PC-9 (cell line): ENCODE data around the gene KCTD20. TPM values are rescaled to one million over a fixed set of nuclear protein-coding genes. Genes with fewer than 3 reads are reported as not detected.

Experiments
- BruUV-seq: library from RNA; stranded (reverse); fragments of 400-500 nt; replicated peaks from 2 replicates; lab custom pipeline; 2021; lab: Mats Ljungman, UMichigan
- CTCF ChIA-PET: fragments of 300-600 bp; sonication (Branson Sonifier 250); formaldehyde crosslinking; loops from one replicate; lab custom pipeline; 2022; ENCODE audit warnings: antibody characterized with exemption; lab: Charles Lee
- POLR2A ChIA-PET: fragments of 300-600 bp; sonication (Branson Sonifier 250); formaldehyde crosslinking; loops from one replicate; lab custom pipeline; 2022; ENCODE audit warnings: antibody characterized with exemption; ENCODE audit not compliant: unreplicated experiment; lab: Charles Lee
- DNase-seq, 2 experiments: peaks; one replicate each; pipeline versions ENCODE4 v3.0.0 to v3.0.0-alpha.2; 2015 to 2022; ENCODE audit warnings: mixed read lengths in 1 of 2
- H2AFZ ChIP-seq: fragments of 200-600 bp; sonication (generic); 2 replicates; pipeline ENCODE4 v1.8.1; 2017; ENCODE audit warnings: antibody characterized with exemption
- H3F3A ChIP-seq: fragments of 200-600 bp; sonication (generic); 2 replicates; pipeline ENCODE4 v1.8.1; 2017; ENCODE audit warnings: antibody characterized with exemption, mild to moderate bottlenecking, low read depth; ENCODE audit not compliant: insufficient read depth
- H3K27ac ChIP-seq: fragments of 200-600 bp; sonication (generic); 2 replicates; pipeline ENCODE4 v1.6.1; 2016; ENCODE audit warnings: mixed run types
- H3K27me3 ChIP-seq: fragments of 200-600 bp; sonication (generic); 2 replicates; pipeline ENCODE4 v1.6.1; 2016; ENCODE audit warnings: low read depth, mixed run types; ENCODE audit not compliant: insufficient read depth
- H3K36me3 ChIP-seq: fragments of 200-600 bp; sonication (generic); 2 replicates; pipeline ENCODE4 v1.6.1; 2016; ENCODE audit warnings: low read depth, mixed run types
- H3K4me1 ChIP-seq: fragments of 200-600 bp; sonication (generic); replicated peaks from 2 replicates; pipeline ENCODE4 v1.6.1; 2016; ENCODE audit warnings: mixed run types; ENCODE audit not compliant: insufficient read depth
- H3K4me2 ChIP-seq: fragments of 200-600 bp; sonication (generic); 2 replicates; pipeline ENCODE4 v1.6.1; 2017; ENCODE audit warnings: mixed run types
- H3K4me3 ChIP-seq: fragments of 200-600 bp; sonication (generic); 2 replicates; pipeline ENCODE4 v1.6.1; 2016; ENCODE audit warnings: mixed run types
- H3K79me2 ChIP-seq: fragments of 200-600 bp; sonication (generic); 2 replicates; pipeline ENCODE4 v1.6.1; 2017; ENCODE audit warnings: low read depth, mixed run types
- H3K9me2 ChIP-seq: fragments of 200-600 bp; sonication (generic); 2 replicates; pipeline ENCODE4 v1.8.1; 2017; ENCODE audit warnings: mild to moderate bottlenecking; ENCODE audit not compliant: insufficient read depth
- H3K9me3 ChIP-seq: fragments of 200-600 bp; sonication (generic); 2 replicates; pipeline ENCODE4 v1.8.1; 2016; ENCODE audit warnings: low read depth; ENCODE audit not compliant: insufficient read depth
- H4K20me1 ChIP-seq: fragments of 200-600 bp; sonication (generic); 2 replicates; pipeline ENCODE4 v1.8.1; 2017; ENCODE audit not compliant: insufficient read depth
- CTCF ChIP-seq: fragments of 200-600 bp; sonication (generic); conservative IDR thresholded peaks from 2 replicates; pipeline ENCODE4 v1.6.1; 2017; ENCODE audit warnings: mixed run types, antibody characterized with exemption, mild to moderate bottlenecking, moderate library complexity
- EZH2 ChIP-seq: fragments of 200-600 bp; sonication (generic); IDR thresholded peaks from 2 replicates; pipeline ENCODE4 v1.8.0; 2017; ENCODE audit warnings: antibody characterized with exemption, low read depth
- intact Hi-C: fragments of 100-400 bp; cut with micrococcal nuclease; formaldehyde crosslinking; loops from one replicate; pipeline ENCODE4 v1.10.0; 2022; ENCODE audit not compliant: unreplicated experiment
- total RNA-seq: library from RNA; stranded (reverse); gene quantifications from 2 replicates; pipeline ENCODE4 v1.2.3, GENCODE V29; 2021

KCTD20 gene
- total RNA-seq, 1 experiment from 2014 or later = 42.5 TPM

- Histone ChIP-seq H3F3A (peaks cover 20% of the 10 kb centered on the region; the same call in 1 of the 2 replicates), H3K36me3 (peaks cover 23% of the 10 kb centered on the region), H3K9me3 (no peaks in the 10 kb centered on the region), H3K27me3 (no peaks in the 10 kb centered on the region), H3K27ac (peak overlapping the region; percentile 14; the same call in 1 of the 2 replicates), H3K4me1 (peaks cover 16% of the 10 kb centered on the region), H3K4me3 (no peak overlapping the region), H3K79me2 (peaks cover 5% of the 10 kb centered on the region; the same call in 1 of the 2 replicates), H3K9me2 (no peaks in the 10 kb centered on the region), H2AFZ (no peak overlapping the region), H3K4me2 (peak overlapping the region; percentile 4; the same call in 1 of the 2 replicates), H4K20me1 (peaks cover 7% of the 10 kb centered on the region; the same call in 1 of the 2 replicates)
- POLR2A ChIA-PET = no interaction called here
- CTCF ChIA-PET = interaction anchor here (0.6 kb wide), 2 partner anchors 89 to 719 kb away, joined by 3 to 7 read pairs; no protein-coding TSS in a partner anchor
- intact Hi-C loops = loop anchor here (5.0 kb wide), 1 partner anchor 66 kb away; the partner anchor contains the start of gene SRSF3
- TF ChIP-seq EZH2 = no peak
- no peak for TF ChIP-seq CTCF
- DNase-seq = peak in 1 of 2 experiments; percentile 70
- no TSS peak for BruUV-seq
These were observed 83.3 kb downstream of the KCTD20 start for GRCh38 chr6:36526066-36526465.

GRCh38 chr6:36533321-36533720 is 90.5 kb downstream of the KCTD20 start:
- intact Hi-C loops = no loop called here
- no peak for DNase-seq
- H2AFZ ChIP-seq = no peak overlapping the region
- H3K4me3 ChIP-seq = no peak overlapping the region
- H3K79me2 ChIP-seq = peaks cover 37% of the 10 kb centered on the region
- BruUV-seq = no TSS peak
- POLR2A ChIA-PET = no interaction called here
- TF ChIP-seq CTCF (no peak), EZH2 (no peak)
- H3K36me3 ChIP-seq = peaks cover 14% of the 10 kb centered on the region; the same call in 1 of the 2 replicates
- no peaks in the 10 kb centered on the region for H3K9me2 ChIP-seq
- H3K4me1 ChIP-seq = no peaks in the 10 kb centered on the region
- CTCF ChIA-PET = no interaction called here
- H3K9me3 ChIP-seq = no peaks in the 10 kb centered on the region
- no peak overlapping the region for H3K27ac ChIP-seq
- no peak overlapping the region for H3K4me2 ChIP-seq
- H4K20me1 ChIP-seq = peaks cover 3% of the 10 kb centered on the region; the same call in 1 of the 2 replicates
- H3F3A ChIP-seq = peaks cover 16% of the 10 kb centered on the region; the same call in 1 of the 2 replicates
- no peaks in the 10 kb centered on the region for H3K27me3 ChIP-seq

- no peak for DNase-seq
- Histone ChIP-seq H3K4me3 (no peak overlapping the region), H3K27ac (peak overlapping the region; percentile 9; the same call in 1 of the 2 replicates), H3K79me2 (peaks cover 49% of the 10 kb centered on the region), H3K27me3 (no peaks in the 10 kb centered on the region), H3F3A (0 out of 2 replicates have a peak, but pooled peaks cover 8% of the 10 kb centered on the region), H4K20me1 (peaks cover 3% of the 10 kb centered on the region; the same call in 1 of the 2 replicates), H3K9me2 (no peaks in the 10 kb centered on the region), H2AFZ (no peak overlapping the region), H3K4me1 (peaks cover under 1% of the 10 kb centered on the region; the same call in 1 of the 2 replicates), H3K4me2 (no peak overlapping the region), H3K9me3 (no peaks in the 10 kb centered on the region), H3K36me3 (peaks cover 22% of the 10 kb centered on the region; the same call in 1 of the 2 replicates)
- no peak for TF ChIP-seq CTCF
- TF ChIP-seq EZH2 = no peak
- CTCF ChIA-PET = interaction anchor here (0.6 to 0.7 kb wide), 2 partner anchors 73 to 750 kb away, joined by 5 to 6 read pairs; no protein-coding TSS in a partner anchor
- intact Hi-C loops = no loop called here
- BruUV-seq = no TSS peak
- POLR2A ChIA-PET = no interaction called here
These were observed 94.2 kb downstream of the KCTD20 start for GRCh38 chr6:36536873-36537547.
